Stimulated activated CD8-positive, alpha-beta memory T cell treated with anti-CD3 and anti-CD28 coated beads, Interleukin-7, amount 100 ng/mL, for 4 hours (primary cell): ENCODE measurements around the gene PHAF1.

Source experiments
- DNase-seq, 2 donors: peaks; one replicate each; pipeline ENCODE4 v3.0.0-alpha.2; 2020; ENCODE audit warnings: low read depth in 2 of 2

PHAF1 gene

GRCh38 chr16:67195676-67196075 is 85.9 kb downstream of the PHAF1 start:
- DNase-seq: no peak

GRCh38 chr16:67196881-67197280 is 87.1 kb downstream of the PHAF1 start:
- no peak for DNase-seq

GRCh38 chr16:67197704-67198103 is 88.0 kb downstream of the PHAF1 start:
- no peak for DNase-seq
